HCT116 (cell line): ENCODE measurements around the gene SLC22A2.

ENCODE experiments used
- CTCF ChIP-seq, 3 experiments: fragments of 200-600 bp in 1 of 3; sonication (generic) in 1 of 3; IDR thresholded peaks in 2 of 3; conservative IDR thresholded peaks in 1 of 3; 2 replicates each; pipeline ENCODE4 v1.5.1; 2012 to 2017; ENCODE audit warnings: low read depth in 2 of 3, low read length in 2 of 3, antibody characterized with exemption in 1 of 3, borderline replicate concordance in 1 of 3, control low read depth in 1 of 3, mild to moderate bottlenecking in 1 of 3, mixed read lengths in 1 of 3, mixed run types in 1 of 3, moderate library complexity in 1 of 3; ENCODE audit not compliant: insufficient read depth in 1 of 3
- EZH2phosphoT487 ChIP-seq: fragments of 200-600 bp; IDR thresholded peaks from 2 replicates; pipeline ENCODE4 v1.6.1; 2018; ENCODE audit warnings: antibody characterized with exemption, borderline replicate concordance
- JUND ChIP-seq: IDR thresholded peaks from 2 replicates; pipeline ENCODE4 v1.6.1; 2012
- POLR2A ChIP-seq: IDR thresholded peaks from 2 replicates; pipeline ENCODE4 v1.7.0; 2011; ENCODE audit warnings: borderline replicate concordance; ENCODE audit not compliant: insufficient read depth, insufficient read length; ENCODE audit errors: extremely low read depth
- RAD21 ChIP-seq: IDR thresholded peaks from 2 replicates; pipeline ENCODE4 v1.6.1; 2012; ENCODE audit warnings: low read depth, mild to moderate bottlenecking

GRCh38 chr6:160203076-160203475 is 55.5 kb downstream of the SLC22A2 start:
- TF ChIP-seq POLR2A (no peak), CTCF (IDR thresholded peaks at IDR 0.05 in 2 of 3, conservative IDR thresholded peaks at IDR 0.05 in 1 of 3; ENCODE audit: borderline replicate concordance in 1 of 3, insufficient read depth in 1 of 3, low read depth in 2 of 3, low read length in 2 of 3) (no peak), JUND (no peak), EZH2phosphoT487 (no peak), RAD21 (no peak)
